ENCODE measurements around the gene TRAM2.

Gene TRAM2

GRCh38 chr6:52570291-52570700, 6.6 kb downstream of the TRAM2 start:
- Histone ChIP-seq H3K27me3 (replicated peaks in 2 of 5; ENCODE audit: control insufficient read depth in 4 of 5, insufficient read depth in 5 of 5, low read length in 4 of 5) (no peaks in the 10 kb centered on the region), H3K36me3 (ENCODE audit: control insufficient read depth in 4 of 4, insufficient read depth in 4 of 4, low read length in 3 of 4) (peaks cover 0 to 5% (median 0%) of the 10 kb centered on the region in 4 experiments), H3K4me3 (ENCODE audit: control insufficient read depth in 1 of 7, extremely low read depth in 1 of 7, insufficient read depth in 4 of 7, low read depth in 2 of 7, low read length in 6 of 7) (no peak overlapping the region), H3K27ac (ENCODE audit: insufficient read depth in 1 of 2, low read depth in 1 of 2, low read length in 2 of 2, poor library complexity in 1 of 2, severe bottlenecking in 2 of 2) (no peak overlapping the region), H3K4me1 (ENCODE audit: control extremely low read depth in 1 of 4, control insufficient read depth in 4 of 4, insufficient read depth in 4 of 4, low read length in 3 of 4) (peaks cover 8 to 35% (median 26%) of the 10 kb centered on the region in 4 experiments), H3K9me3 (ENCODE audit: control extremely low read depth in 1 of 5, control insufficient read depth in 4 of 5, insufficient read depth in 2 of 5, low read depth in 1 of 5, low read length in 4 of 5) (no peaks in the 10 kb centered on the region)
- ChIA-PET CTCF (interaction anchor here (1.2 to 1.6 kb wide), 3 partner anchors 17 to 154 kb away, joined by 3 read pairs; no protein-coding TSS in a partner anchor), POLR2A (no interaction called here)
- 97% methylated on average over 7 of the region's 8 CpGs for WGBS (ENCODE audit: insufficient coverage)
- DNase-seq = no peak

DNA sequence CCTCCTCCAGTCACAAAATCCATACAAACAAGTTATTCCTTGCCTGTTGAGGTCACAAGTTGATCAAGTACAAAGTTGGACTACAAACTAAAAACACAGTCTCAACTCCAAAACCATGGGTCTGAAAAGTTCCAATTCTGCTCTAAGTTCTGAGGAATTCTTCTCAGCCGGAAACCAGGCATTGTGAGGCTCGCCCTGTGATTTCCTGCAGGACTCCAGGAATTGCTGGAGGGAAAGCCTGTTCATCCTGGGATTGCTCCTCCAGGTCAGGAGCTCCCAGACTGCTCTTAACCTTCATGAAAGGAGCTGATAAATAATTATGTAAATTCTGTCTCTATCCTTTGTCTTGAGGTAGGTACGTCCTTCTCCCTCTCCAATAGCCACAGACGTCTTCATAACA, 8.5 kb downstream of the TRAM2 start:
- ChIA-PET CTCF (no interaction called here), POLR2A (no interaction called here)
- WGBS (ENCODE audit: insufficient coverage) = 96% methylated on average over 2 of the region's 4 CpGs
- Histone ChIP-seq H3K36me3 (ENCODE audit: control insufficient read depth in 4 of 4, insufficient read depth in 4 of 4, low read length in 3 of 4) (peaks cover 0 to 2% (median 0%) of the 10 kb centered on the region in 4 experiments), H3K4me3 (ENCODE audit: control insufficient read depth in 1 of 7, extremely low read depth in 1 of 7, insufficient read depth in 4 of 7, low read depth in 2 of 7, low read length in 6 of 7) (no peak overlapping the region), H3K9me3 (ENCODE audit: control extremely low read depth in 1 of 5, control insufficient read depth in 4 of 5, insufficient read depth in 2 of 5, low read depth in 1 of 5, low read length in 4 of 5) (no peaks in the 10 kb centered on the region), H3K27ac (ENCODE audit: insufficient read depth in 1 of 2, low read depth in 1 of 2, low read length in 2 of 2, poor library complexity in 1 of 2, severe bottlenecking in 2 of 2) (no peak overlapping the region), H3K4me1 (ENCODE audit: control extremely low read depth in 1 of 4, control insufficient read depth in 4 of 4, insufficient read depth in 4 of 4, low read length in 3 of 4) (peaks cover 0 to 16% (median 12%) of the 10 kb centered on the region in 4 experiments), H3K27me3 (replicated peaks in 2 of 5; ENCODE audit: control insufficient read depth in 4 of 5, insufficient read depth in 5 of 5, low read length in 4 of 5) (no peaks in the 10 kb centered on the region)
- no peak for DNase-seq

- CTCF ChIA-PET = interaction anchor here (1.1 to 1.6 kb wide), 5 partner anchors 9 to 68 kb away, joined by 3 to 4 read pairs (median 3); no protein-coding TSS in a partner anchor
- 97% methylated on average over 3 of the region's 3 CpGs for WGBS (ENCODE audit: insufficient coverage)
- Histone ChIP-seq H3K27me3 (replicated peaks in 2 of 5; ENCODE audit: control insufficient read depth in 4 of 5, insufficient read depth in 5 of 5, low read length in 4 of 5) (no peaks in the 10 kb centered on the region), H3K27ac (ENCODE audit: insufficient read depth in 1 of 2, low read depth in 1 of 2, low read length in 2 of 2, poor library complexity in 1 of 2, severe bottlenecking in 2 of 2) (no peak overlapping the region), H3K4me1 (ENCODE audit: control extremely low read depth in 1 of 4, control insufficient read depth in 4 of 4, insufficient read depth in 4 of 4, low read length in 3 of 4) (peaks cover 0 to 11% (median 10%) of the 10 kb centered on the region in 4 experiments), H3K9me3 (ENCODE audit: control extremely low read depth in 1 of 5, control insufficient read depth in 4 of 5, insufficient read depth in 2 of 5, low read depth in 1 of 5, low read length in 4 of 5) (no peaks in the 10 kb centered on the region), H3K36me3 (ENCODE audit: control insufficient read depth in 4 of 4, insufficient read depth in 4 of 4, low read length in 3 of 4) (no peaks in the 10 kb centered on the region), H3K4me3 (ENCODE audit: control insufficient read depth in 1 of 7, extremely low read depth in 1 of 7, insufficient read depth in 4 of 7, low read depth in 2 of 7, low read length in 6 of 7) (no peak overlapping the region)
- no peak for DNase-seq
- POLR2A ChIA-PET = no interaction called here
Observed at GRCh38 chr6:52566853-52567279, 10.0 kb downstream of the TRAM2 start.

GRCh38 chr6:52566201-52566600, 10.7 kb downstream of the TRAM2 start:
- Histone ChIP-seq H3K4me1 (ENCODE audit: control extremely low read depth in 1 of 4, control insufficient read depth in 4 of 4, insufficient read depth in 4 of 4, low read length in 3 of 4) (peaks cover 0 to 11% (median 10%) of the 10 kb centered on the region in 4 experiments), H3K27me3 (replicated peaks in 2 of 5; ENCODE audit: control insufficient read depth in 4 of 5, insufficient read depth in 5 of 5, low read length in 4 of 5) (no peaks in the 10 kb centered on the region), H3K27ac (ENCODE audit: insufficient read depth in 1 of 2, low read depth in 1 of 2, low read length in 2 of 2, poor library complexity in 1 of 2, severe bottlenecking in 2 of 2) (no peak overlapping the region), H3K9me3 (ENCODE audit: control extremely low read depth in 1 of 5, control insufficient read depth in 4 of 5, insufficient read depth in 2 of 5, low read depth in 1 of 5, low read length in 4 of 5) (no peaks in the 10 kb centered on the region), H3K4me3 (ENCODE audit: control insufficient read depth in 1 of 7, extremely low read depth in 1 of 7, insufficient read depth in 4 of 7, low read depth in 2 of 7, low read length in 6 of 7) (no peak overlapping the region), H3K36me3 (ENCODE audit: control insufficient read depth in 4 of 4, insufficient read depth in 4 of 4, low read length in 3 of 4) (no peaks in the 10 kb centered on the region)
- CTCF ChIA-PET = interaction anchor here (1.1 to 1.6 kb wide), 4 partner anchors 9 to 67 kb away, joined by 3 to 4 read pairs (median 3); no protein-coding TSS in a partner anchor
- POLR2A ChIA-PET = no interaction called here
- peak in 2 of 3 donors; percentile 22 to 27 for DNase-seq
- 14% methylated on average over 1 of the region's 2 CpGs for WGBS (ENCODE audit: insufficient coverage)

DNA sequence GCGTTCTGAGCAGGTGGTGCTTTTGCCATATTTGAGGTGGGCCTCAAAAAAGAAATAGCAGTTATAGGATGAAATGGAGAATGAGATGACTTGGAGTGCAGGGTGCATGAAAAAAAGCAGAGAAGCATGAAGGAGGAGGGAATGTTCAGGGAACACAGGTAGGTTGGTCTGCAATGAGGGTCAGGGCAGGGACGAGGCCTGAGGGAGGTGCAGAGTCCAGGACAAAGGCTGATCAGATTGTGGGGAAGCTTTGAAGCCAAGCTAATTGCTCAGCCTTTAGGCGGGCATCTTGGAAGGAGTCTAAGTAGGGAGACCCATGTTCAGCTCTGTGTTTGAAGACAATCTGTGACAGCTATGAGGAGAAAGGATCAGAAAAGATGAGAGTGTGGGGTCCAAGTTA, 12.0 kb downstream of the TRAM2 start:
- Histone ChIP-seq H3K27ac (ENCODE audit: insufficient read depth in 1 of 2, low read depth in 1 of 2, low read length in 2 of 2, poor library complexity in 1 of 2, severe bottlenecking in 2 of 2) (no peak overlapping the region), H3K4me1 (ENCODE audit: control extremely low read depth in 1 of 4, control insufficient read depth in 4 of 4, insufficient read depth in 4 of 4, low read length in 3 of 4) (peaks cover 0 to 11% (median 10%) of the 10 kb centered on the region in 4 experiments), H3K36me3 (ENCODE audit: control insufficient read depth in 4 of 4, insufficient read depth in 4 of 4, low read length in 3 of 4) (no peaks in the 10 kb centered on the region), H3K27me3 (replicated peaks in 2 of 5; ENCODE audit: control insufficient read depth in 4 of 5, insufficient read depth in 5 of 5, low read length in 4 of 5) (no peaks in the 10 kb centered on the region), H3K4me3 (ENCODE audit: control insufficient read depth in 1 of 7, extremely low read depth in 1 of 7, insufficient read depth in 4 of 7, low read depth in 2 of 7, low read length in 6 of 7) (no peak overlapping the region), H3K9me3 (ENCODE audit: control extremely low read depth in 1 of 5, control insufficient read depth in 4 of 5, insufficient read depth in 2 of 5, low read depth in 1 of 5, low read length in 4 of 5) (no peaks in the 10 kb centered on the region)
- ChIA-PET CTCF (interaction anchor here (1.1 kb wide), 1 partner anchor 11 kb away, joined by 5 read pairs; the partner anchor contains the start of gene TRAM2), POLR2A (no interaction called here)
- WGBS (ENCODE audit: insufficient coverage) = 100% methylated on average over 3 of the region's 3 CpGs
- DNase-seq = no peak

GRCh38 chr6:52562911-52563310, 13.9 kb downstream of the TRAM2 start:
- POLR2A ChIA-PET = no interaction called here
- 100% methylated on average over 2 of the region's 3 CpGs for WGBS (ENCODE audit: insufficient coverage)
- CTCF ChIA-PET = no interaction called here
- H3K36me3 ChIP-seq (ENCODE audit: control insufficient read depth in 4 of 4, insufficient read depth in 4 of 4, low read length in 3 of 4) = no peaks in the 10 kb centered on the region
- H3K4me1 ChIP-seq (ENCODE audit: control extremely low read depth in 1 of 4, control insufficient read depth in 4 of 4, insufficient read depth in 4 of 4, low read length in 3 of 4) = peaks cover 0 to 15% (median 11%) of the 10 kb centered on the region in 4 experiments
- H3K27me3 ChIP-seq (replicated peaks in 2 of 5; ENCODE audit: control insufficient read depth in 4 of 5, insufficient read depth in 5 of 5, low read length in 4 of 5) = no peaks in the 10 kb centered on the region
- no peak overlapping the region for H3K27ac ChIP-seq (ENCODE audit: insufficient read depth in 1 of 2, low read depth in 1 of 2, low read length in 2 of 2, poor library complexity in 1 of 2, severe bottlenecking in 2 of 2)
- no peaks in the 10 kb centered on the region for H3K9me3 ChIP-seq (ENCODE audit: control extremely low read depth in 1 of 5, control insufficient read depth in 4 of 5, insufficient read depth in 2 of 5, low read depth in 1 of 5, low read length in 4 of 5)
- H3K4me3 ChIP-seq (ENCODE audit: control insufficient read depth in 1 of 7, extremely low read depth in 1 of 7, insufficient read depth in 4 of 7, low read depth in 2 of 7, low read length in 6 of 7) = no peak overlapping the region
- no peak for DNase-seq

- ChIA-PET CTCF (interaction anchor here (0.6 kb wide), 1 partner anchor 58 kb away, joined by 3 read pairs; no protein-coding TSS in a partner anchor), POLR2A (no interaction called here)
- no peak for DNase-seq
- Histone ChIP-seq H3K27ac (ENCODE audit: insufficient read depth in 1 of 2, low read depth in 1 of 2, low read length in 2 of 2, poor library complexity in 1 of 2, severe bottlenecking in 2 of 2) (no peak overlapping the region), H3K9me3 (ENCODE audit: control extremely low read depth in 1 of 5, control insufficient read depth in 4 of 5, insufficient read depth in 2 of 5, low read depth in 1 of 5, low read length in 4 of 5) (no peaks in the 10 kb centered on the region), H3K36me3 (ENCODE audit: control insufficient read depth in 4 of 4, insufficient read depth in 4 of 4, low read length in 3 of 4) (no peaks in the 10 kb centered on the region), H3K4me3 (ENCODE audit: control insufficient read depth in 1 of 7, extremely low read depth in 1 of 7, insufficient read depth in 4 of 7, low read depth in 2 of 7, low read length in 6 of 7) (no peak overlapping the region), H3K27me3 (replicated peaks in 2 of 5; ENCODE audit: control insufficient read depth in 4 of 5, insufficient read depth in 5 of 5, low read length in 4 of 5) (no peaks in the 10 kb centered on the region), H3K4me1 (ENCODE audit: control extremely low read depth in 1 of 4, control insufficient read depth in 4 of 4, insufficient read depth in 4 of 4, low read length in 3 of 4) (peaks cover 0 to 5% (median 2%) of the 10 kb centered on the region in 4 experiments)
- 47% methylated on average over 4 of the region's 5 CpGs for WGBS (ENCODE audit: insufficient coverage)
Observed at GRCh38 chr6:52560462-52560861, 16.4 kb downstream of the TRAM2 start.

Data from common myeloid progenitor, CD34-positive (primary cell).